GM12878 (cell line): ENCODE measurements around the gene ACBD7. TPM values are rescaled to one million over a fixed set of nuclear protein-coding genes. Genes with fewer than 3 reads are reported as not detected.

Source experiments
- ATAC-seq: fragments of 200-7000 bp; cut with Tn5 transposase; 3 replicates; pipeline ENCODE4 v1.9.1; 2020; ENCODE audit warnings: mild to moderate bottlenecking, moderate library complexity
- BruUV-seq: library from RNA; stranded (reverse); fragments of 400-500 nt; replicated peaks from 2 replicates; lab custom pipeline; 2021; lab: Mats Ljungman, UMichigan
- CTCF ChIA-PET: fragments of 300-600 bp; sonication (Branson Sonifier 250); formaldehyde crosslinking; extraction: SDS; loops from one replicate; lab custom pipeline; 2021; ENCODE audit warnings: inconsistent platforms; lab: Yijun Ruan, JAX
- POLR2A ChIA-PET: fragments of 350-600 bp; formaldehyde crosslinking; extraction: SDS; loops from one replicate; lab custom pipeline; 2021; ENCODE audit warnings: inconsistent platforms; lab: Charles Lee
- RAD21 ChIA-PET: fragments of 300-600 bp; sonication (Branson Sonifier 250); formaldehyde crosslinking; loops from one replicate; lab custom pipeline; 2023; ENCODE audit warnings: antibody characterized with exemption; ENCODE audit not compliant: unreplicated experiment; lab: Charles Lee
- SMC1A ChIA-PET: fragments of 300-600 bp; sonication (Branson Sonifier 250); formaldehyde crosslinking; loops from one replicate; lab custom pipeline; 2023; ENCODE audit not compliant: unreplicated experiment, uncharacterized antibody; lab: Charles Lee
- DNase-seq: peaks from one replicate; pipeline ENCODE4 v3.0.0-alpha.2; 2011; ENCODE audit warnings: low read depth, low spot score
- FAIRE-seq: peaks from 3 replicates; lab custom pipeline; 2011; peaks lifted over from hg19 to GRCh38; lab: Jason Lieb, UNC
- H2AFZ ChIP-seq: 2 replicates; pipeline ENCODE4 v1.6.0; 2011; ENCODE audit warnings: low read depth, low read length, control low read depth; ENCODE audit not compliant: control insufficient read depth
- H3K27ac ChIP-seq: 2 replicates; pipeline ENCODE4 v1.5.1; 2011; ENCODE audit warnings: control low read depth; ENCODE audit not compliant: control insufficient read depth, insufficient read depth
- H3K27me3 ChIP-seq, 2 experiments: replicated peaks in 1 of 2; 2 replicates each; pipeline versions ENCODE4 v1.6.0 to v1.6.1; 2011; ENCODE audit warnings: low read length in 1 of 2; ENCODE audit not compliant: control insufficient read depth in 2 of 2, insufficient read depth in 2 of 2
- H3K36me3 ChIP-seq, 2 experiments: 2 replicates each; pipeline ENCODE4 v1.5.1; 2011; ENCODE audit warnings: low read length in 1 of 2; ENCODE audit not compliant: control insufficient read depth in 2 of 2, insufficient read depth in 2 of 2
- H3K4me1 ChIP-seq: 2 replicates; pipeline ENCODE4 v1.6.1; 2011; ENCODE audit warnings: mild to moderate bottlenecking, low read length, moderate library complexity, mixed read lengths; ENCODE audit not compliant: control insufficient read depth, insufficient read depth
- H3K4me2 ChIP-seq: 2 replicates; pipeline ENCODE4 v1.6.0; 2011; ENCODE audit warnings: control low read depth; ENCODE audit not compliant: control insufficient read depth, insufficient read depth
- H3K4me3 ChIP-seq: fragments of 200-600 bp; sonication (generic); 2 replicates; pipeline ENCODE4 v1.5.1; 2016
- H3K79me2 ChIP-seq: 2 replicates; pipeline ENCODE4 v1.6.0; 2011; ENCODE audit warnings: low read length; ENCODE audit not compliant: control insufficient read depth, insufficient read depth
- H3K9ac ChIP-seq: 2 replicates; pipeline ENCODE4 v1.8.0; 2011; ENCODE audit warnings: low read length, control low read depth, mixed read lengths; ENCODE audit not compliant: control insufficient read depth, insufficient read depth
- H3K9me3 ChIP-seq: replicated peaks from 3 replicates; pipeline ENCODE4 v1.5.1; 2011; ENCODE audit warnings: mild to moderate bottlenecking, low read length; ENCODE audit not compliant: control insufficient read depth, insufficient read depth
- H4K20me1 ChIP-seq: 2 replicates; pipeline ENCODE4 v1.6.0; 2011; ENCODE audit not compliant: control insufficient read depth, insufficient read depth
- WGBS: methylation state at CpG from one replicate; pipeline ENCODE4 v1.1.6; 2016; ENCODE audit warnings: low lambda C conversion rate; ENCODE audit not compliant: insufficient replicate concordance, insufficient coverage; ENCODE audit errors: missing lambda C conversion rate; 5-methylcytosine and 5-hydroxymethylcytosine counted together
- in situ Hi-C: fragments of 300-500 bp; cut with MboI; formaldehyde crosslinking; loops from 9 replicates; pipeline ENCODE4 v1.14.3; 2018; ENCODE audit warnings: mixed read lengths
- intact Hi-C: fragments of 100-400 bp; cut with micrococcal nuclease; formaldehyde crosslinking; loops from one replicate; pipeline ENCODE4 v1.14.2; 2022; ENCODE audit not compliant: unreplicated experiment
- polyA plus RNA-seq, 11 experiments: library from polyadenylated mRNA; depleted of rRNA in 4 of 11; unstranded in 6 of 11; stranded (reverse) in 5 of 11; fragments of >200 nt; fragmentation: Nextera tagmentation in 4 of 11; fragmentation: Illumina TruSeq in 1 of 11; extraction: Ambion mirVana in 4 of 11; extraction: Trizol in 1 of 11; gene quantifications; 1 replicate in 1 of 11; 2 replicates in 10 of 11; pipeline versions ENCODE4 v1.2.1 to v1.2.3, GENCODE V29; 2011 to 2016; ENCODE audit warnings: inconsistent platforms in 2 of 11, missing spikeins in 2 of 11, low read depth in 1 of 11
- total RNA-seq, 4 experiments: library from RNA; depleted of rRNA in 3 of 4; stranded (reverse); fragments of >200 nt in 3 of 4; fragmentation: Illumina TruSeq in 1 of 4; extraction: Trizol in 1 of 4; gene quantifications; 2 replicates each; pipeline versions ENCODE4 v1.2.1 to v1.2.3, GENCODE V29; 2013 to 2021
- TF ChIP-seq, protein P1 (sequence below): IDR thresholded peaks from 2 replicates; pipeline ENCODE4 v1.6.1; 2011; ENCODE audit warnings: borderline replicate concordance, low read depth, mild to moderate bottlenecking, moderate library complexity, low read length; ENCODE audit not compliant: insufficient read depth, poor library complexity, severe bottlenecking
- TF ChIP-seq, protein P2 (sequence below): IDR thresholded peaks from 2 replicates; pipeline ENCODE4 v1.6.1; 2011; ENCODE audit warnings: low read depth, mild to moderate bottlenecking, low read length, moderate library complexity, borderline replicate concordance; ENCODE audit errors: extremely low read depth

The ACBD7 gene
- total and polyA plus RNA-seq, 10 of the 15 experiments (the other 5 are each of a cell fraction or from before 2014, with no cell fraction given): 0.04 to 0.74 (median 0.36) TPM

DNA sequence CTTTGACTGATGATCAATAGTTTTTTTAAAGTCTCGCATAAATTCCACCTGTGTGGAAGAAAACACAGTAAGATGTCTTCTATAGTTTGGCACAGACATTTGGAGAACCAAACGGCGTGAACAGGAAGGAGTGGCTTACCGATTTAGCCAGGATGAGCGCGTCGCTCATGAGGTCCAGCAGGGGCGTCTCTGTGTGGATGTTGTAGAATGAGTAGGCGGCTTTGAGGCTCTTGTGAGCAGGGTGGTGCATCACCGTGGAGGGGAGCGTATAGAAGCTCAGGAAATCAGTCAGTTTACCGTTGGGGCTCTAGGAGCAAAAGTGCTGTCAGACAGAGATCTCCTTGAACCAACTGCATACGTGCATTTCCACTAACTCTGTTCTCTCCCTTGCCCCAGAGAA is 24.1 kb upstream of the ACBD7 start:
- CTCF ChIA-PET: no interaction called here
- 97% methylated on average over 13 of the region's 13 CpGs for WGBS
- Histone ChIP-seq H3K9ac (no peak overlapping the region), H3K27ac (no peak overlapping the region), H3K9me3 (no peaks in the 10 kb centered on the region), H3K79me2 (no peaks in the 10 kb centered on the region), H4K20me1 (no peaks in the 10 kb centered on the region), H3K4me3 (no peak overlapping the region), H3K4me2 (no peak overlapping the region), H3K4me1 (no peaks in the 10 kb centered on the region), H2AFZ (no peak overlapping the region), H3K36me3 (no peaks in the 10 kb centered on the region), H3K27me3 (no peaks in the 10 kb centered on the region)
- SMC1A ChIA-PET: no interaction called here
- no peak for DNase-seq
- TF ChIP-seq, protein P1, sequence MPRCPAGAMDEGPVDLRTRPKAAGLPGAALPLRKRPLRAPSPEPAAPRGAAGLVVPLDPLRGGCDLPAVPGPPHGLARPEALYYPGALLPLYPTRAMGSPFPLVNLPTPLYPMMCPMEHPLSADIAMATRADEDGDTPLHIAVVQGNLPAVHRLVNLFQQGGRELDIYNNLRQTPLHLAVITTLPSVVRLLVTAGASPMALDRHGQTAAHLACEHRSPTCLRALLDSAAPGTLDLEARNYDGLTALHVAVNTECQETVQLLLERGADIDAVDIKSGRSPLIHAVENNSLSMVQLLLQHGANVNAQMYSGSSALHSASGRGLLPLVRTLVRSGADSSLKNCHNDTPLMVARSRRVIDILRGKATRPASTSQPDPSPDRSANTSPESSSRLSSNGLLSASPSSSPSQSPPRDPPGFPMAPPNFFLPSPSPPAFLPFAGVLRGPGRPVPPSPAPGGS: no peak
- TF ChIP-seq, protein P2, sequence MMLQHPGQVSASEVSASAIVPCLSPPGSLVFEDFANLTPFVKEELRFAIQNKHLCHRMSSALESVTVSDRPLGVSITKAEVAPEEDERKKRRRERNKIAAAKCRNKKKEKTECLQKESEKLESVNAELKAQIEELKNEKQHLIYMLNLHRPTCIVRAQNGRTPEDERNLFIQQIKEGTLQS: no peak
- POLR2A ChIA-PET: no interaction called here
- BruUV-seq: no TSS peak
- in situ Hi-C loops: no loop called here
- no peak for FAIRE-seq
- RAD21 ChIA-PET: no interaction called here
- intact Hi-C loops: no loop called here
- ATAC-seq: no peak
